GM10266 (cell line): ENCODE data around the gene FAM149B1.
A peak's percentile ranks its signal among the peaks of the same experiment; 100 is the strongest.

Experiments
- DNase-seq: peaks from one replicate; pipeline ENCODE4 v3.0.0; 2012; ENCODE audit errors: extremely low spot score
- CTCF ChIP-seq: IDR thresholded peaks from 2 replicates; pipeline ENCODE4 v1.5.1; 2012; ENCODE audit warnings: mild to moderate bottlenecking, low read depth; ENCODE audit not compliant: control insufficient read depth, insufficient read depth; ENCODE audit errors: missing control alignments

Gene FAM149B1

GRCh38 chr10:73218431-73219191 is 50.7 kb downstream of the FAM149B1 start:
- DNase-seq, result peak; percentile 8
- peak; percentile 41 for TF ChIP-seq CTCF

- no peak for DNase-seq
- no peak for TF ChIP-seq CTCF
Observed at GRCh38 chr10:73219384-73219783, 51.5 kb downstream of the FAM149B1 start.

GRCh38 chr10:73220989-73221388 is 53.1 kb downstream of the FAM149B1 start:
- no peak for TF ChIP-seq CTCF
- DNase-seq, result no peak

GRCh38 chr10:73225518-73225917 is 57.6 kb downstream of the FAM149B1 start:
- TF ChIP-seq CTCF, result no peak
- DNase-seq, result no peak

- no peak for DNase-seq
- TF ChIP-seq CTCF, result no peak
Observed at GRCh38 chr10:73226663-73227062, 58.7 kb downstream of the FAM149B1 start.

- no peak for DNase-seq
Observed at GRCh38 chr10:73228247-73228646, 60.3 kb downstream of the FAM149B1 start.

More at GRCh38 chr10:73228247-73228646, 60.3 kb downstream of the FAM149B1 start:
- TF ChIP-seq CTCF, result no peak
